GM23248 (cell line): Measurements from ENCODE around the gene CREB3.

ENCODE experiments used
- EZH2 ChIP-seq: fragments of 200-600 bp; sonication (generic); IDR thresholded peaks from 2 replicates; pipeline ENCODE4 v1.6.1; 2018; ENCODE audit warnings: antibody characterized with exemption, mild to moderate bottlenecking; ENCODE audit not compliant: insufficient read depth, poor library complexity, severe bottlenecking
- EZH2phosphoT487 ChIP-seq: fragments of 200-600 bp; sonication (generic); IDR thresholded peaks from 2 replicates; pipeline ENCODE4 v1.6.1; 2018; ENCODE audit warnings: antibody characterized with exemption, moderate library complexity, mild to moderate bottlenecking, low read depth; ENCODE audit not compliant: insufficient read depth

GRCh38 chr9:35757892-35758275, 25.4 kb downstream of the CREB3 start:
- TF ChIP-seq EZH2phosphoT487 (no peak), EZH2 (no peak)
